Measurements from ENCODE around the gene SEC23A.

SEC23A gene

GRCh38 chr14:38987781-38988180, 115.3 kb downstream of the SEC23A start:
- CTCF ChIA-PET: interaction anchor here (1.0 to 1.4 kb wide), 2 partner anchors 10 to 120 kb away, joined by 3 to 4 read pairs; no protein-coding TSS in a partner anchor

More at GRCh38 chr14:38987781-38988180, 115.3 kb downstream of the SEC23A start:
- H3K4me1 ChIP-seq (ENCODE audit: control insufficient read depth, insufficient read depth, low read length): no peaks in the 10 kb centered on the region
- H3K27ac ChIP-seq (ENCODE audit: extremely low read depth, low read depth, low read length): no peak overlapping the region
- H3K9me3 ChIP-seq (ENCODE audit: control insufficient read depth, insufficient read depth, low read depth, low read length): no peaks in the 10 kb centered on the region
- POLR2A ChIA-PET: no interaction called here
- H3K36me3 ChIP-seq (ENCODE audit: control insufficient read depth in 2 of 2, insufficient read depth in 1 of 2, low read length in 2 of 2): no peaks in the 10 kb centered on the region
- H3K4me3 ChIP-seq (ENCODE audit: low read depth, low read length): no peak overlapping the region
- no peak for TF ChIP-seq REST (tag by site-specific recombination; IDR thresholded peaks at IDR 0.05)
- TF ChIP-seq RBAK (tag by site-specific recombination; IDR thresholded peaks at IDR 0.05): no peak
- TF ChIP-seq OVOL3 (tag by site-specific recombination; IDR thresholded peaks at IDR 0.05): no peak
- no peak for TF ChIP-seq ZBTB49 (tag by site-specific recombination; IDR thresholded peaks at IDR 0.05; ENCODE audit: low read depth)
- no peak for TF ChIP-seq PRDM4 (tag by site-specific recombination; IDR thresholded peaks at IDR 0.05)
- no peak for TF ChIP-seq ZBTB6 (tag by site-specific recombination; IDR thresholded peaks at IDR 0.05)
- no peak for TF ChIP-seq ZNF354C (tag by site-specific recombination; IDR thresholded peaks at IDR 0.05; ENCODE audit: borderline replicate concordance, low read depth)
- TF ChIP-seq ZBTB20 (tag by site-specific recombination; IDR thresholded peaks at IDR 0.05): no peak
- TF ChIP-seq ZNF707 (tag by site-specific recombination; IDR thresholded peaks at IDR 0.05): no peak

Data from HEK293 (cell line).